GM18907 (cell line): ENCODE data around the gene AP3S2.

ENCODE experiments used
- ATAC-seq: cut with Tn5 transposase; IDR thresholded peaks from one replicate; pipeline ENCODE4 v1.9.1; 2021; ENCODE audit warnings: mild to moderate bottlenecking, moderate library complexity; ENCODE audit not compliant: unreplicated experiment

The AP3S2 gene

DNA sequence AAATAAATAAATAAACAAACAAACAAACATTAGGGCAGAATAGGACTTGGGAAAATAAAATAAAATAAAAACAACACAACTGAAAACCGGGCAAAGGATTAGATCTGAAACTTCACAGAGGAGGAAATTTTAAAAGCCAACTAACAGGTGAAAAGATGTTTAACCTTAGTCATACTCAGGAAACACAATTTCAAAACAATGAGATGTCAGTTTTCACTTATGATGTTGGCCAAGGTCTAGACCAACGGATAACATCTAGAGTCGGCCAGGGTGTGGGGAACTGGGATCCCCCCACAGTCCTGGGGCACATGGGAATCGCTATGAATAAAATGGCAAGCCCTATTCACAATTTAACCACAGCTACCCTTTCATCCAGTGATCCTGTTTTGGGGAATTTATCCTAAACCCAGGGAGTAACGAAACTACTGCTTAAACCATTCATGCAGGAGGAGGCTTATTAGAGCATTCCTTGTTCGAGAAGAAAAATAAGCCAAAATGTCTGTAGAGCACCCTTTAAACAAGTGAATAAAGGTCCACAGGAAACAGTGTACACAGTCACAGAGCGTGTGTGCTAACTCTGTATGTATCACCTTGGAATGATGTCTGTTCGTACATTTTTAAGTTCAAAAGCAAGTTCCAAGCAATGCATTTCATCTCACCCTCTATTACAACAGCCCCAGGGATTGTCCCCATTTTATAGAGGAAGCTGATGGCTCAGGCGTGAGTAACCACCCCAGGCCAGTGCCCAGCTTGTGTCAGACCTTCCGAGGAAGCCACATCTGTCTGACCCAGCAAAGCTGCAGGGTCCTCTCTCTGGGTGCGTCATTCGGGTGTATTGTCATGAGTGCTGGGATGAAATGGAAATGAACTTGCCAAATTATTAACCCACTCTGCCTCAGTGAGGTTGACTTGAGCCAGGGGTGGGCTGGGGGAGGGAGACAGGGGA lies 72.9 kb downstream of the AP3S2 start:
- no peak for ATAC-seq

DNA sequence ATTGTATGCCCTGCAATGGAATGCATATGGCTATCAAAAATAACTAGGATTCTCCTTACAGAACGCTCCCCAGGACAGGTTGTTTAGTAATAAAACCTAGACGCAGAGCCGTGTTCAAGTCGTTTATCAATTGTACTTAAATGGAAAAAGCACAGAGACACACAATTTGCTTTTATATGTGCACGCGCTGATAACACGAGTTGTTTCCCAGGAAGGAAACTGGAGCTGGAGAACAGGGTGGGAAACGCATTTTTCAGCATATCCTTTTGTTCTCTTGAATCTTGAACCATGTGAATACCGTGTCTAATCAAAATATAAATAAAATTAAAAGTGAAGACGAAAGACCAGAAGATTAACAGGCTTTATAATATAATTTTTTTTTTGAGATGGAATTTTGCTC lies 75.5 kb downstream of the AP3S2 start:
- ATAC-seq = no peak

GRCh38 chr15:89817701-89818280 lies 76.0 kb downstream of the AP3S2 start:
- no peak for ATAC-seq

DNA sequence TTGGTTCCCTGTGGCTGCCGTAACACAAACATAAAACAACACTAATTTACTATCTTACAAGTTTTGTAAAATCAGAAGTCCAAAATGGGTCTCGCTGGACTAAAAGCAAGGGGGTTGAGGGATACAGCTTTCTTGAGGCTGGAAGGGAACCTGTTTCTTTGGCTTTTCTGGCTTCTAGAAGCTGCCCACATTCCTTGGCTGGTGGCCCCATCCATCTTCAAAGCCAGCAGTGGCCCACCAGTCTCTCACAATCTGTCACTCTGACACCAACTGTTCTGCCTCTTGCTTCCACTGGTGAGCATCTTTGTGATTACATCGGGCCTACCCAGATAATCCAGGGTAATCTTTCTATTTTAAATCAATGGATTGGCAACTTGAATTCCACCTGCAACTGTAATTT lies 78.0 kb downstream of the AP3S2 start:
- no peak for ATAC-seq

DNA sequence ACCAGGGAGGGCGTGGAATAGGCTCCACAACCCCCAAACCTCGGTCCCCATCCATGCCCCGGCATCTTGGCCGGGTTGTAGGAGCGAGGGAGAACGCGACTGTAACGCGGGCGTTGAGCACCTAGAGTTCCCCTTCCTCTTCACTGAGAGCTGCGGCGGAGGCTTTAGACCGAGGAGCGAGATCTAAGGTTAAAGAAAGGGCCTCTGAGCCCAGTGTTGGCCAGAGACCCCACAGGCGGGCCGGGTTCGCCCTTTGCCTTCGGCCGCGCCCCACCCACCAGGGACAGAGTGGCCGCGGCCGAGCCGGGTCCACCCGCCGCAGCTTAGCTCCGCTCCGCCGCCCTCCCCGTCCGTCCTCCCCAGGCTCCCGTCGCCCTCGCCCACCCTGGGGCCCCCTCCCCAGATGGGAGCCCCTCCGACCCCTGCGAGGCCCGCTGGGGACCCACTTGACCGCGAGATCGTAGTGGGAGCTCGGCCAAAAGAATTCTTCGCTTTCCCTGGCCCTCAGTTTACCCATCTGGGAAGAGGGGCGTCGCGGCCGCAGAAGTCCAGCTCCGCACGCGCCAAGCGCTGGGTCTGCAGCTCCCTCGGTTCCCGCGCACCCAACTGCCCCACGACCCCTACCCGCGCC lies 79.6 kb downstream of the AP3S2 start:
- ATAC-seq = no peak

- ATAC-seq = no peak
Observed at GRCh38 chr15:89813381-89814111, 80.2 kb downstream of the AP3S2 start.

DNA sequence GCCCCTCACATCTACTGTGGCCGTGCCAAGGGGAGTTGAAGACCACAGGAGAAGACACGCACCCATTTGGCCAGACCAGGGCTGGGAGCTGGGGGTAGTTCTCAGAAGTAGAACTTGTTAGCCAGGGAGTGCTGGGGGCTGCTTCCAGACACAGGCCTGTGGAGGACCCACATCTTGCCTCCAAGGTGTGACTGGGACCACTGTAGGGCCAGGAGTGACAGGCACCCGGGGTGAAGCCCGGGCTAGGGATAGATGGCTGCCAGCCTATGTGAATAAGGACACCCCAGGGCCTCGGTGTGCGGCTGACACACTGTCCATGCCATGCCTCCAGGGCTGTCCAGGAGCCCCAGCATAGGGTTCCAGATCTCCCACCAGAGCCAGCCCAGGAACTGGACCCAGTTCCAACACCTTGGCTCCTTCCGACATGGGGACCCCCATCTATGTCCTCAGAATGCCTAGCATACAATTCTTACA lies 80.9 kb downstream of the AP3S2 start:
- ATAC-seq = no peak

GRCh38 chr15:89812011-89812846 lies 81.6 kb downstream of the AP3S2 start:
- ATAC-seq = no peak

- no peak for ATAC-seq
Observed at GRCh38 chr15:89810837-89811236, 83.0 kb downstream of the AP3S2 start.

- ATAC-seq = no peak
Observed at GRCh38 chr15:89809787-89810148, 84.0 kb downstream of the AP3S2 start.

DNA sequence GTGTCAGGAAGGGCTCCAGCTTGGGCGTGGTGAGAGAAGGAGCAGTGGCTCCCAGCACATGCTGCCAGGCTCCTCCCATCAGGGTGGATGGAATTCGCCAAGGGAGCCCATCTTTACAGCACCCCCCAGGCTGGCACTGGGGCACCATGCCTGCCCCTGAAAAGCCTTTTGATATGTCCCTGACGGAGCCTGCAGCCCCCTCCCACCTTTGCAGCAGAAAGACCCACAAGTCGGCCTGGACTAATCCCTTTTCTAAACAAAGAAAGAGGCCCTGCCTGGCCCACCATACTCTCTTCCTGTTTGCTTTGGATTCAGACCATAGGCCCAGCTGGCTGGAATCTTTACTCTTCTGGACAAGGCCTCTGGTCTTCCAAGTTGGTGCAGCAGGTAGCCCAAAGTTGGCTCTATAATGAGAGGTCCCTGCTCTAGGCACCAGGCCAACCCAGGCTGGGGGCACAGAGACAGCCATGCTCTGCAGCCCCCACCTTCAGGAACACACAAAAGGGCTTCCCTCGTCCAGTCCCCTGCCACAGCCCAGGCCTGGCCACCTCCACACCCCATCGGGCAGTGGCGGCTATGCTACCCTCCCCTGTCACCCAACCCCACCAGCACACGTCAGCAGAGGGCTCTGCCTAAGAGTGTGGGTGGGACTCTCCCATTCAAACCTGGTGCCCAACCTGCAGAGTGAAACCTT lies 84.6 kb downstream of the AP3S2 start:
- ATAC-seq = no peak

- ATAC-seq = no peak
Observed at GRCh38 chr15:89808160-89808870, 85.5 kb downstream of the AP3S2 start.

- no peak for ATAC-seq
Observed at GRCh38 chr15:89807689-89808088, 86.1 kb downstream of the AP3S2 start.

- ATAC-seq = no peak
Observed at GRCh38 chr15:89806559-89807550, 86.9 kb downstream of the AP3S2 start.

DNA sequence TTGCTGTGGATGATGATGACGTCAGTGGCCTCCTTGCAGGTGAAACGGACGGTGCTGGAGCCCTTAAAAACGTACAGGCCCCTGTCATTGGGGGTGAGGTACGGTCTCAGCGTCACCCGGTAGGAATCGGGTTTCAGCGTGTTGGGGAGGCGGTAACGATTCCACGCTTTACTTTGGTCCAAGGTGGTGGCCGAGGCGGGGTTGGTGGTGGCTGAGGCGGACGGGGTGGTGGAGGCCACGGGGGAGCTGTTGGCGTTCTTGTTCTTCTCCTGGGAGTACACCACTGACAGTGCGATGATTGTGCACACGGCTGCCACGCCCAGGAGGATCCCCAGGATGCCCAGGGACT lies 87.6 kb downstream of the AP3S2 start:
- ATAC-seq = no peak

GRCh38 chr15:89805241-89806209 lies 88.3 kb downstream of the AP3S2 start:
- no peak for ATAC-seq
